Endothelial cell (in vitro differentiated cells): Measurements from ENCODE around the gene USE1. TPM values are rescaled to one million over a fixed set of nuclear protein-coding genes. Genes with fewer than 3 reads are reported as not detected.

Experiments
- DNase-seq: peaks from one replicate; pipeline ENCODE4 v3.0.0; 2021; ENCODE audit warnings: low spot score
- H3K27ac Mint-ChIP-seq: one replicate; pipeline ENCODE4 v1.8.0; 2021; ENCODE audit warnings: mixed read lengths, inconsistent platforms; ENCODE audit not compliant: unreplicated experiment
- H3K27me3 Mint-ChIP-seq: one replicate; pipeline ENCODE4 v1.8.0; 2021; ENCODE audit warnings: mild to moderate bottlenecking, moderate library complexity, mixed read lengths, inconsistent platforms; ENCODE audit not compliant: unreplicated experiment
- H3K36me3 Mint-ChIP-seq: one replicate; pipeline ENCODE4 v1.8.0; 2021; ENCODE audit warnings: mild to moderate bottlenecking, low read depth, mixed read lengths, inconsistent platforms; ENCODE audit not compliant: unreplicated experiment
- H3K4me1 Mint-ChIP-seq: one replicate; pipeline ENCODE4 v1.8.0; 2021; ENCODE audit warnings: mild to moderate bottlenecking, mixed read lengths, inconsistent platforms; ENCODE audit not compliant: unreplicated experiment
- H3K4me3 Mint-ChIP-seq: one replicate; pipeline ENCODE4 v1.8.0; 2021; ENCODE audit warnings: mild to moderate bottlenecking, mixed read lengths, inconsistent platforms; ENCODE audit not compliant: unreplicated experiment
- H3K9me3 Mint-ChIP-seq: one replicate; pipeline ENCODE4 v1.8.0; 2021; ENCODE audit warnings: mixed read lengths, inconsistent platforms; ENCODE audit not compliant: unreplicated experiment
- total RNA-seq: library from RNA; stranded (reverse); fragmentation: NEBNext Ultra II Directional; extraction: Animal tissue kit (Norgen Biotek cat#: 25700); gene quantifications from one replicate; pipeline ENCODE4 v1.2.1, GENCODE V29; 2021; ENCODE audit not compliant: unreplicated experiment
- TF ChIP-seq, protein P1 (sequence below): fragments of 200-600 bp; sonication (generic); IDR thresholded peaks from one replicate; pipeline ENCODE4 v1.5.0; 2021; ENCODE audit warnings: antibody characterized with exemption; ENCODE audit not compliant: unreplicated experiment

Gene USE1
- total RNA-seq, 1 donor from 2014 or later, result 13.0 TPM

- Mint-ChIP-seq H3K27ac (no peak overlapping the region), H3K4me3 (peak overlapping the region; percentile 64)
These were observed 4.1 kb downstream of the USE1 start for GRCh38 chr19:17219286-17219685.

GRCh38 chr19:17220207-17220758 lies 5.1 kb downstream of the USE1 start:
- Mint-ChIP-seq H3K4me3 (no peak overlapping the region), H3K27ac (peak overlapping the region; percentile 9), H3K9me3 (no peaks in the 10 kb centered on the region), H3K36me3 (peaks cover 16% of the 10 kb centered on the region), H3K27me3 (peaks cover 14% of the 10 kb centered on the region), H3K4me1 (no peaks in the 10 kb centered on the region)
- TF ChIP-seq, protein P1, sequence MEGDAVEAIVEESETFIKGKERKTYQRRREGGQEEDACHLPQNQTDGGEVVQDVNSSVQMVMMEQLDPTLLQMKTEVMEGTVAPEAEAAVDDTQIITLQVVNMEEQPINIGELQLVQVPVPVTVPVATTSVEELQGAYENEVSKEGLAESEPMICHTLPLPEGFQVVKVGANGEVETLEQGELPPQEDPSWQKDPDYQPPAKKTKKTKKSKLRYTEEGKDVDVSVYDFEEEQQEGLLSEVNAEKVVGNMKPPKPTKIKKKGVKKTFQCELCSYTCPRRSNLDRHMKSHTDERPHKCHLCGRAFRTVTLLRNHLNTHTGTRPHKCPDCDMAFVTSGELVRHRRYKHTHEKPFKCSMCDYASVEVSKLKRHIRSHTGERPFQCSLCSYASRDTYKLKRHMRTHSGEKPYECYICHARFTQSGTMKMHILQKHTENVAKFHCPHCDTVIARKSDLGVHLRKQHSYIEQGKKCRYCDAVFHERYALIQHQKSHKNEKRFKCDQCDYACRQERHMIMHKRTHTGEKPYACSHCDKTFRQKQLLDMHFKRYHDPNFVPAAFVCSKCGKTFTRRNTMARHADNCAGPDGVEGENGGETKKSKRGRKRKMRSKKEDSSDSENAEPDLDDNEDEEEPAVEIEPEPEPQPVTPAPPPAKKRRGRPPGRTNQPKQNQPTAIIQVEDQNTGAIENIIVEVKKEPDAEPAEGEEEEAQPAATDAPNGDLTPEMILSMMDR, result no peak
- no peak for DNase-seq

More at GRCh38 chr19:17219286-17219685, 4.1 kb downstream of the USE1 start:
- Mint-ChIP-seq H3K27me3 (peaks cover 17% of the 10 kb centered on the region), H3K36me3 (peaks cover 16% of the 10 kb centered on the region), H3K9me3 (no peaks in the 10 kb centered on the region), H3K4me1 (peaks cover 6% of the 10 kb centered on the region)
- TF ChIP-seq, protein P1, result no peak
- no peak for DNase-seq

DNA sequence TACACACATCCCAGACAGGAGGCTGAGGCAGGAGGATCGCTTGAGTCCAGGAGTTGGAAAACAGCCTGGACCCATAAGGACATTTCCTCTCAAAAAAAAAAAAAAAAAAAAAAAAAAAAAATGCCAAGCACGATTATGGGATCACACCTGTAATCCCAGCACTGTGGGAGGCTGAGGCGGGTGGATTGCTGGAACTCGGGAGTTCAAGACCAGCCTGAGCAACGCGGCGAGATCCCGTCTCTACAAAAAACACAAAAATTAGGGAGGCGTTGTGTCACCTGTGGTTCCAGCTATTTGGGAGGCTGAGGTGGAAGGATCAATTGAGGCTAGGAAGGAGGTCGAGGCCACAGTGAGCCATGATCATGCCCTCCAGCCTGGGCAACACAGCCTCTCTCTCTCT lies 9.9 kb downstream of the USE1 start:
- H3K27ac Mint-ChIP-seq, result no peak overlapping the region
- no peak for DNase-seq
- peaks cover 12% of the 10 kb centered on the region for H3K27me3 Mint-ChIP-seq
- peaks cover 3% of the 10 kb centered on the region for H3K4me1 Mint-ChIP-seq
- no peak overlapping the region for H3K4me3 Mint-ChIP-seq
- TF ChIP-seq, protein P1, result no peak
- H3K36me3 Mint-ChIP-seq, result no peaks in the 10 kb centered on the region
- H3K9me3 Mint-ChIP-seq, result no peaks in the 10 kb centered on the region

DNA sequence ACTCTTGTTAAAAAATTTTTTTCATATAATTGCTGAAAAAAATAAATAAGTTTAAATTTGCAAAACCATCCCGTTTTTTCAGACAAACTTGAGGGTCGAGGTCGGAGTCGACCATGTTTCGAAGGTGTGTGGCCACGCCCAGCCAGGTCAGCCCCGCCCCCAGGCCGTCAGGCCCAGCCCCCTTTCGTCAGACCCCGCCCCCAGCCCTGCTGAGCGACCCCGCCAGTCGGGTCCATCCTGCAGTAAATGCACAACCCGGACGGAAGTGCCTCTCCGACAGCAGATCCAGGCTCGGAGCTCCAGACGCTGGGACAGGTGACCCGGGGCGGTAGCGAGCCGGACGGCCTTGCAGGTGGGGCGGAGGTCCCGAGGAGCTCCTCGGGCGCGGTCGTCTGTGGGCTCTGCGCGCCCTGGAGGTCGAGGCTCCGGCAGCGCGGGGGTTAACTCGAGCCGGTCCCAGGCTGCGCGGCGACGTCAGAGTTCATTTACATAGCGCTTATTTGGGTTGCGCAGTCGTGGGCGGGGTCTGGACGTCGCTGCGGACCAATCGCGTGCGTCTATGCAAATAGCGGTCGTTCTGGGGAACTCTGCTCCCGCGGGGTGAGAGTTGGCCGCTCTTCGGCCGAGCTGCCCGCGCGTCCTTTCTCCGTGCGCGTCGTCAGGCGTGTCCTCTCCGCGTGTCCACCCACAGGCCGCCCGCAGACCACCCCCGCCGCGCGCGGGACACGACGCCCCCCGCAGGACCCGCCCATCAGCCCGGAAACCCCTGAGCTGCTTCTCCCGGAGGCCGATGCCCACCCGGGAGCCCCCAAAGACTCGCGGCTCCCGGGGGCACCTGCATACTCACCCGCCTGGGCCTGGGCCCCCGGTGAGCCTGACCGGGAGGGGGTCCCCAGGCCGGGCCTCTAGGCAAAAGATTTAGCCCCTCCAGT lies 11.1 kb downstream of the USE1 start, which contains the start of gene OCEL1:
OCEL1 (plus strand) TSS at position 225 of the 932 bp plus-strand sequence; CDS start at position 247, 22 bp downstream.
- Mint-ChIP-seq H3K36me3 (no peaks in the 10 kb centered on the region), H3K27ac (peak within 1 kb of the TSS; percentile 89), H3K9me3 (no peaks in the 10 kb centered on the region), H3K4me3 (peak within 1 kb of the TSS; percentile 87), H3K4me1 (peaks cover 3% of the 10 kb centered on the region), H3K27me3 (peaks cover 8% of the 10 kb centered on the region)
- TF ChIP-seq, protein P1, result no peak
- peak; percentile 94 for DNase-seq
